NCI-H187 (cell line): ENCODE measurements around the gene CFAP410.
"Not testable (repeated sequence)": the region's sequence is repeated elsewhere in the genome, so short reads cannot be mapped to it uniquely, and the experiment has no call there.

ENCODE experiments used
- DNase-seq, 2 experiments: peaks; one replicate each; lab custom pipeline; 2025; lab: John Stamatoyannopoulos, UW

The CFAP410 gene

GRCh38 chr21:44285138-44285992, 53.8 kb downstream of the CFAP410 start, which contains the start of gene AIRE:
AIRE (plus strand) TSS chr21:44285876; CDS start chr21:44286007, 131 bp downstream.
- DNase-seq, result no peak

GRCh38 chr21:44283948-44284347, 55.2 kb downstream of the CFAP410 start:
- DNase-seq, result no peak

- not testable (repeated sequence) for DNase-seq
These were observed 55.9 kb downstream of the CFAP410 start for GRCh38 chr21:44283211-44283785.

GRCh38 chr21:44282370-44282769, 56.8 kb downstream of the CFAP410 start:
- no peak for DNase-seq

GRCh38 chr21:44281801-44282200, 57.4 kb downstream of the CFAP410 start:
- DNase-seq, result no peak

GRCh38 chr21:44279354-44280260, 59.6 kb downstream of the CFAP410 start:
- no peak for DNase-seq
